Osteoblast (primary cell): Measurements from ENCODE around the gene DTX3L. TPM values are rescaled to one million over a fixed set of nuclear protein-coding genes. Genes with fewer than 3 reads are reported as not detected.
"Not testable (repeated sequence)": the region's sequence is repeated elsewhere in the genome, so short reads cannot be mapped to it uniquely, and the experiment has no call there.

Experiments used
- DNase-seq: peaks from one replicate; pipeline ENCODE4 v3.0.0; 2011; ENCODE audit warnings: low spot score, mixed read lengths; ENCODE audit not compliant: insufficient read length; ENCODE audit errors: missing footprints
- H2AFZ ChIP-seq: 2 replicates; pipeline ENCODE4 v1.6.0; 2011; ENCODE audit warnings: mild to moderate bottlenecking, low read length
- H3K27ac ChIP-seq: 2 replicates; pipeline ENCODE4 v1.5.1; 2011; ENCODE audit warnings: mild to moderate bottlenecking, low read depth, low read length, moderate library complexity
- H3K27me3 ChIP-seq: 2 replicates; pipeline ENCODE4 v1.6.0; 2012; ENCODE audit warnings: mild to moderate bottlenecking, control low read depth, inconsistent platforms, low read length, moderate library complexity; ENCODE audit not compliant: insufficient read depth
- H3K36me3 ChIP-seq: 2 replicates; pipeline ENCODE4 v1.5.1; 2011; ENCODE audit warnings: mild to moderate bottlenecking, low read length, control low read depth, moderate library complexity; ENCODE audit not compliant: insufficient read depth
- H3K4me1 ChIP-seq: 2 replicates; pipeline ENCODE4 v1.5.1; 2011; ENCODE audit warnings: mild to moderate bottlenecking, low read length, control low read depth, moderate library complexity; ENCODE audit not compliant: insufficient read depth
- H3K4me2 ChIP-seq: 2 replicates; pipeline ENCODE4 v1.6.0; 2011; ENCODE audit warnings: mild to moderate bottlenecking, low read length; ENCODE audit not compliant: insufficient read depth
- H3K4me3 ChIP-seq: fragments of 200-600 bp; sonication (generic); 3 replicates; pipeline ENCODE4 v1.5.1; 2012; ENCODE audit warnings: mild to moderate bottlenecking, low read length, inconsistent platforms; ENCODE audit not compliant: insufficient read depth
- H3K79me2 ChIP-seq: 2 replicates; pipeline ENCODE4 v1.6.0; 2012; ENCODE audit warnings: mild to moderate bottlenecking, low read length, control low read depth, inconsistent platforms; ENCODE audit not compliant: insufficient read depth
- H3K9me3 ChIP-seq: 2 replicates; pipeline ENCODE4 v1.5.1; 2011; ENCODE audit warnings: low read depth, low read length, control low read depth
- H4K20me1 ChIP-seq: 2 replicates; pipeline ENCODE4 v1.6.0; 2012; ENCODE audit warnings: mild to moderate bottlenecking, low read length, control low read depth; ENCODE audit not compliant: insufficient read depth
- CTCF ChIP-seq: IDR thresholded peaks from 2 replicates; pipeline ENCODE4 v1.5.1; 2011; ENCODE audit warnings: mild to moderate bottlenecking, low read depth, low read length, moderate library complexity; ENCODE audit errors: extremely low read depth
- total RNA-seq: library from RNA; depleted of rRNA; stranded (reverse); fragments of >200 nt; gene quantifications from 2 replicates; pipeline ENCODE4 v1.2.3, GENCODE V29; 2012

Gene DTX3L
- total RNA-seq, 1 donor: 33.7 TPM

- peaks cover 12% of the 10 kb centered on the region for H3K36me3 ChIP-seq
Measured at GRCh38 chr3:122559906-122560305, 4.2 kb upstream of the DTX3L start.

GRCh38 chr3:122560680-122561079 is 3.5 kb upstream of the DTX3L start:
- Histone ChIP-seq H3K9me3 (no peaks in the 10 kb centered on the region), H3K27me3 (no peaks in the 10 kb centered on the region), H3K79me2 (peaks cover 21% of the 10 kb centered on the region), H4K20me1 (no peaks in the 10 kb centered on the region), H3K27ac (no peak overlapping the region), H3K4me3 (no peak overlapping the region), H3K36me3 (peaks cover 13% of the 10 kb centered on the region), H3K4me1 (peaks cover 15% of the 10 kb centered on the region), H2AFZ (no peak overlapping the region), H3K4me2 (no peak overlapping the region)
- peak; percentile 68 for DNase-seq
- TF ChIP-seq CTCF: peak; percentile 66

More at GRCh38 chr3:122559906-122560305, 4.2 kb upstream of the DTX3L start:
- H3K27me3 ChIP-seq: no peaks in the 10 kb centered on the region
- peaks cover 12% of the 10 kb centered on the region for H3K4me1 ChIP-seq
- H3K9me3 ChIP-seq: no peaks in the 10 kb centered on the region
- no peaks in the 10 kb centered on the region for H4K20me1 ChIP-seq
- no peak for TF ChIP-seq CTCF
- peaks cover 17% of the 10 kb centered on the region for H3K79me2 ChIP-seq
- H3K27ac ChIP-seq: no peak overlapping the region
- no peak overlapping the region for H3K4me2 ChIP-seq
- no peak overlapping the region for H2AFZ ChIP-seq
- H3K4me3 ChIP-seq: no peak overlapping the region
- no peak for DNase-seq

GRCh38 chr3:122562923-122563716 is 1.0 kb upstream of the DTX3L start:
- H3K27ac ChIP-seq: peak overlapping the region; percentile 77
- peak overlapping the region; percentile 93 for H2AFZ ChIP-seq
- no peak for TF ChIP-seq CTCF
- H3K36me3 ChIP-seq: peaks cover 21% of the 10 kb centered on the region
- H3K27me3 ChIP-seq: no peaks in the 10 kb centered on the region
- H3K4me1 ChIP-seq: peaks cover 15% of the 10 kb centered on the region
- DNase-seq: peak; percentile 73
- H3K4me3 ChIP-seq: peak overlapping the region; percentile 94
- H3K4me2 ChIP-seq: peak overlapping the region; percentile 82
- no peaks in the 10 kb centered on the region for H3K9me3 ChIP-seq
- no peaks in the 10 kb centered on the region for H4K20me1 ChIP-seq
- H3K79me2 ChIP-seq: peaks cover 21% of the 10 kb centered on the region

- no peak for TF ChIP-seq CTCF
- H3K27ac ChIP-seq: peak overlapping the region; percentile 77
- peak overlapping the region; percentile 93 for H2AFZ ChIP-seq
- H3K4me3 ChIP-seq: peak overlapping the region; percentile 94
- H3K9me3 ChIP-seq: no peaks in the 10 kb centered on the region
- no peak for DNase-seq
- H3K79me2 ChIP-seq: peaks cover 21% of the 10 kb centered on the region
- H3K4me1 ChIP-seq: peaks cover 15% of the 10 kb centered on the region
- peak overlapping the region; percentile 82 for H3K4me2 ChIP-seq
- peaks cover 22% of the 10 kb centered on the region for H3K36me3 ChIP-seq
- H4K20me1 ChIP-seq: no peaks in the 10 kb centered on the region
- H3K27me3 ChIP-seq: no peaks in the 10 kb centered on the region
Measured at GRCh38 chr3:122563717-122564025, 467 bp upstream of the DTX3L start.

- Histone ChIP-seq H3K79me2 (peaks cover 17% of the 10 kb centered on the region), H3K36me3 (peaks cover 44% of the 10 kb centered on the region), H3K4me1 (peaks cover 18% of the 10 kb centered on the region)
- not testable (repeated sequence) for H3K27ac ChIP-seq, H4K20me1 ChIP-seq, H3K27me3 ChIP-seq, H3K4me3 ChIP-seq, DNase-seq, H2AFZ ChIP-seq, H3K4me2 ChIP-seq, H3K9me3 ChIP-seq
Measured at GRCh38 chr3:122568131-122568530, 4.0 kb downstream of the DTX3L start.
